Measurements from ENCODE around the gene CELSR1.

CELSR1 gene

DNA sequence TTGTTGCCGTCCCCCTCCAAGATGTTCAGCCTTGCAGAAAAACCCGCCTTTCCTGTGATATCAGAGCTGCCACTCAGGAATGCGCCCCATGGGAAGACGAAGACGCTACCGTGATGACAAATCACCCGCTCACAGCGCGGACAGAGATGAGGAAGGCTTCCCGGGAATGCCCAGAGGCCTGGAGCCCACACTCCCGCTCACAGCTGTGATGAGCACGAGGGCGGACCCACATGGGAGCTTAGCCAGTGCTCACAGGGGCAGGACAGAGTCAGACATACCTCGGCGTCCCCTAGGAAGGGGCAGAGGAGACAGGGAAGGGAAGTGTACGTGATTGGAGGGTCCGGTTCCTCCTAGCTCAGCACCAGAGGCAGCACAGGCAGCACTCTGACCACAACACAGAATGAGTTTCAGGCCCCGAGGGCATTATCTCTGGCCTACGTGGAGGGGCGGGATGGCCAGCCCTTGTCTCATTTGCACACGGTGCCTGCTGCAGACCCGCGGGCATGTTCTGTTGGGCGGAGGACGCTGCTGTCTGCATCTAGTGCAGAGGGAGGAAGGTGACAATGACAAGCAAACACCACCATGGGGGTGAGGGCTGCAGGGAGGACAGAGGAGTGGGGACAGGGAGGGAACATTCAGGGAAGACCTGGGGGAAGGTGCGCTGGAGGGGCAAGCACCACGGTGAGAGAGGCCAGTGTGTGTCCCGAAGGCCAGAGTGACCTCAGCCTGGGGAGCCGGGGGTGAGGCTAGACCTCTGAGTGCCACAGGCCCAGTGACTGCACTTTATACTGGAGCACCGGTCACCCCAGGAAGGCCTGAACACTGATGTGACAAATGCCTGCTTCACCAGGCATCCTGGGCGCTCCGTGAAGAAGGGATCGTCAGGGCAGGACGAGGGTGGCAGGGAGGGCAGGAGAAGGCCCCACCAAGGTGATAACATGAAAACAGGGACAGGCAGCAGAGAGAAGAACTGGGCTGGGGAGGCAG is 79.6 kb downstream of the CELSR1 start:
- DNase-seq: no peak

DNA sequence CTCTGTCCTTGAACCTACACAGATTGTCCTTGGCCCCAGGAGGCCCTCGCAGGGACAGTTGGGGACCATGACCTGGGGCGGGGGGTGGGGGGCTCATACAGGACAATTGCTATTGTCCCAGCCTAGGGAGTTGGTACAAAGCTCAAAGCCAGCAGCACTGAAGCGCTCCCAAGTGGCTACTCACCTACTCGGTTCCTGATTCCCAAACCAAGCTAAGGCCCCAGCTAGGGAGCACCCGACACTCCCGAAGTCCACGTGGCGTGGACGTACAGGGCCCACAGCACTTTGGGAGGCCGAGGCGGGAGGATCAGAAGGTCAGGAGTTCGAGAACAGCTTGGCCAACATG is 80.6 kb downstream of the CELSR1 start:
- no peak for DNase-seq

DNA sequence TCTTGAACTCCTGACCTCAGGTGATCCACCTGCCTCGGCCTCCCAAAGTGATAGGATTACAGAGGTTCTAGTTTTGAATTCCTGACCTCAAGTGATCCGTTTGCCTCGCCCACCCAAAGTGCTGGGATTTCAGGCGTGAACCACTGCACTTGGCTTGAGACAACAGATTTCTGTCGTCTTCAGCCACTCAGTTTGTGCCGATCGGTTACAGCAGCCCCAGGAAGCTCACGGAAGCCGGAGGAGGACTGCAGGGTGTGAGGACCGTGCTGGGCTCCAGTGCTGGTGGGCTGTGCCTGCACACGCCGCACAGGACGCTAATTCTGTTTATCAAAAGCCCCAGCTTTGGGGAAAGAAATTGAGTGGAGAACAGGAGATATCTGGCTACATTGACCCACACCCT is 82.0 kb downstream of the CELSR1 start:
- no peak for DNase-seq

DNA sequence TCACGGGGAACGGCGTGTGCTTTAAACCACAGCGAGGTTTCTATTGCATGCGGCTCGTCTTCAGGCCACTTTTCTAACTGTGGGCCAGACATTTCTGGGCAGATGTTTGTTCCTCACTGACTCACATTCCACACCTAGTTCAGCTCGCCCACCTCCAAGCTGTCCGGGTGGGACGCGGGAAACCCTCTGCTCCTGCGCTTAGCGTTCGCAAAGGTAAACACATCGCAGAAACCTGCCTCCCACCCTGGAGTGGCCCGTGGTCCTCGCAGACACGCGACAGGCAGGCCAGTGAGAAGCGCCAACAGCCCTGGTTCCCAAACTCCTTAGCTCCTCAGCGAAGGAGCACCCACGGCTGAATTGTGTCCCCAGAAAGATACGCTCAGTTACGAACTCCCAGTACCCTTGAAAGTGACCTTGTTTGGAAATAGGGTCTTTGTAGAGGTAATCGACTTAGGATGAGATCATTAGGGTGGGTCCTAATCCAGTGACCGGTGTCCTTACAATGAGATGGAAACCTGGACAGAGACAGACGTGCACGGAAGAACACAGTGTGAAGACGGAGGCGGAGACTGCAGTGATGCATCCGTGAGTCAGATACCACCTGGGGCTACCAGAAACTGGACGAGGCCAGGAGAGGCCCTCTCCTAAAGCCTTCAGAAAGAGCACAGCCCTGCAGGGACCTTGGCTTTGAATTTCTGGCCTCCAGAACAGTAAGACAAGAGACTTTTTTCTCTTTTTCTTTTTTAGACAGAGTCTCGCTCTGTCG is 82.7 kb downstream of the CELSR1 start:
- DNase-seq: no peak

DNA sequence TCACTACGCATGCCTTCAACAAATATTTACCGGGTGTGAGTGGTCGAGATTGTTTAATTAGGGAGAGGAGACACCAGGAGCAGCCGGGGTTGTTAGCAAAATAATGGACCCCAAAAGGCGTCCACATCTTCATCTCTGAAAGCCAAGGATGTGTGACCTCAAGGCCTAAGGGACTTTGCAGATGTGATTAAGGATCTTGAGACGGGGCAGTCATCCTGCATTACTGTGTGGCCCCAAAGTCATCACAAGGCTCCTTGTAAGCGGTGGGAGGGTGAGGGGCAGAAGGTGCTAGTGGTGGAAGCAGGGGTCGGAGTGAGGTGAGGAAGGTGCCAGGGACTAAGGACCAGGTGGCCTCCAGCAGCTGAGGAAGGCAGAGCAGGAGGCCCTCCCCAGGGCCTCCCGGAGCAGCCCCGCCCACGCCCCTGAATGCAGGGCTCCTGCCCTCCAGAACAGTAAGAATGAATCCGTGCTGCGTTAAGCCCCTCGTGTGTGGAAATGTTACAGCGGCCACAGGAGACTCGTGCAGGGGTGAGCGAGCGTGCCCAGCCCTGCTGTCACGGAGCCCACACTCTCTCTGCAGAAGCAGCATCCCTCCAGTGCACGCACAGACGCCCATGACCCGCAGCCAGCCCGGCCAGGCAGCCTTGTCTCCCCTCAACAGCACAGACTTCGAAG is 83.5 kb downstream of the CELSR1 start:
- DNase-seq: no peak

DNA sequence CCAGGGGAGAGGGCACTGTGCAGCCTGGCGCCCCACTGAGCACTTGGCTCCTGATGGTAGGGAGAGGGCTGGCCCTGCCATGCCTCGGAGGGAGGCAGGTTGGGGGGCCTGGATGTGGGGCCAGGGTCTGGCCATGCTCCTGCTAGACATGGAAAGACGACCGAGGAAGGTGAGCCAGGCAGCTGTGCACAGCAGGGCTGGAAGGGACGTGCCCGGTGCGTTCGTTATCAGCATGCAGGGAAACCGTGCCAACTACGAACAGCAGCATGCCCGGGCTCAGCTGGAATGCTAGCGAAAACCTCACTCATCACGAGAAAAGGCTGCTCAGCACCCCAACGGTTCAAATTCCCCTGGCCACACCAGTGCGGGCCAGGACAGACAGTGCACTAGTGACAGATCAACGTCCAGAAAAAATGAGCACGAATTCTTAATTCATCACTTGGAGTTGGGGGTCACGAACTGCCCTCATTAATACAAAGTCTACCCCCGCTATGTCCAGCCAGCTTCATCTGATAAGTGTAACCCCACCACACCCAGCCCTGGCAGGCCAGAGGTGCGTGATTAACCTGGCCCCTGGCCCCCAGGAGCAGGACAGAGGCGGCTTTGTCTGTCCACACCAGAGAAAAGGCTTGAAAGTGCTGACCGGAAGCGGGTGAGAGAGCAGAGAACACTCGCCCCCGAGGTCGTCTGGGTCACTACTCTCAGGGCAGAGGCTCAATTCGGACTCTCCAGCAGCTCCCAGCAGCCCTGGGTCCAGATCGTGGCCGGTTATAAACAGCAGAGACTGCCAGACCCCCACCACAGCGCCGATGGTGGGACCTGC is 84.2 kb downstream of the CELSR1 start:
- no peak for DNase-seq

DNA sequence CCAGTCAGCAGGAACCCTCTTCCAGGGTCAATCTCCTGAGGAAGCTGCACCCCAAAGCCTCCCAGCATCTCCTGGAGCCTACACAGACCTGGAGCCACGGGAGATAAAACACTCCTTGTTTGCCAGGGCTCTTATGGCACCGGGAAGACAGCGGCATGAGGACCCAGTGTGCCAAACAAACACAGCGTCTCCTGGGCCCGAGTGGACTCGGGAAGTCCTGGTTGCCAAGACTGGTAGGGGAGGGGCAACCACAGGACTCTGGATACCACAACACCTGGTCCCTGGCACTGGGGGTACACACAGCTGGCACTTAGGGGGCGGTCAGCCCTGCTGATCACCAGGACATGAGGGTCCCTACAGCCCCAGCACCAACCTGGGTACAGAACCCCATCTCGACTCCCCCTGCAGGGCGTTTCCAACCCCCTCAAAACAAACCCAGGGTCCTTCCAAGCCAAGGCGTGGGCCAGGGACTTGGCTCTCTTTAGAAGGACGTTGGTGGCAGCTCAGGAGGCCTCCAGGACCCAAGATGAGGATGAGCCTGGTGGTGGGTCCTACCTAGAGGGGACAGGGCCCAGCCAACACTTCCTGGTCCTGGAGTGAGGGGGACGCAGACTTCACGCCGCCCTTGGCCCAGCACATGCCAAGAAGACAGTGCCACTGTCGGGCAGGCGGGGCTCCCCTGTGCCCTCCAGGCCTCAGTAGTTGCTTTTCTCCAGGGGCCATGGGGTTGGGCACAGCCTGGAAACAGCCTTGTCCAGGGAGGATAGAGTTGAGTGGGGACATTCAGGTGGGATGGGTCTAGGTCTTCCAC is 85.0 kb downstream of the CELSR1 start:
- no peak for DNase-seq

DNA sequence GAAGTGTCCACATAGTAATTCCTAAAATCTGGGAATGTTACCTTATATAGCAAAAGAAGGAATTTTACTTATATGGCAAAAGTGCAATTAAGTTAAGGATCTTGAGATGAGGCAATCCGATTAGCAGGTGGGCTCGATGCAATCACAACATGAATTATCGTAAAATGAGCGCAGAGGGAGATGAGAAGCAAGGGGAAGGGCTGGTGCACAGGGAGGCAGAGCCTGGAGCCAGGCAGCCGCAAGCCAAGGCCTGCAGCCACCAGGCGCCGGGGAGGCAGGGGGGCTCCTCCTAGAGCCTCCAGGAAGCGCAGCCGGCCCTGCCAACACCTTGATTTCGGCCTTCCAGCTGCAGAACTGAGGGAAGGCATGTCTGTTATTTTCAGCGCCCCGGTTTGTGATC is 85.7 kb downstream of the CELSR1 start:
- DNase-seq: no peak

DNA sequence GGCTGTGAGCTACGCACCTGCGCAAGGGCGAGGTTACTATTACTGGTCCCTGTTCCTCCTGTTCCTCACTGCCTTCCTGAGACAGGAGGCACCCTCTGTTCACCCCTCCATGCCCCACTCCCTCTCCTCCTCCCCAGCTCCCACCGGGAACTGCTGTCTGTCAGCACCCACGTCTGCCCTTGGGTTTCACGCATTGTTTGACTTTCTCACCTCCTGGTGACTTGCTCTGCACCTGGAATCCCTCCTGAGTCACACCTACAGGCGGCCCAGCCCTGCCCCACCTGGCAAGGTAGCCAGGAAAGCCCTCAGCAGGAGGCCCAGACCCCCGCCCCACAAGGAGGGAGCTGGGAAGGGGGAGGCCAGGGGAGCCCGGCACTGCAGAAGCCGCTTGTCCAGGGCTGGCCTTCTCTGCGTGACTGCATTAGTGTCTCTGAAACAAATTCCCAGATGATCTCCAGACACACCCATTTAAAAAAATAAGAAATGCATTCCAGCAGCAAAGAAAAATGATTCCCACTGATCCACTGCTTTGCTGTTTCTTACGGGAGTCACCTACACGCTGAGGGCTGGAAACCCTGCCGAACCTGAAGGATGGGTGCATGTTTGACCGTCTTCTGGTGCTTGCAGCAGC is 86.4 kb downstream of the CELSR1 start:
- no peak for DNase-seq

DNA sequence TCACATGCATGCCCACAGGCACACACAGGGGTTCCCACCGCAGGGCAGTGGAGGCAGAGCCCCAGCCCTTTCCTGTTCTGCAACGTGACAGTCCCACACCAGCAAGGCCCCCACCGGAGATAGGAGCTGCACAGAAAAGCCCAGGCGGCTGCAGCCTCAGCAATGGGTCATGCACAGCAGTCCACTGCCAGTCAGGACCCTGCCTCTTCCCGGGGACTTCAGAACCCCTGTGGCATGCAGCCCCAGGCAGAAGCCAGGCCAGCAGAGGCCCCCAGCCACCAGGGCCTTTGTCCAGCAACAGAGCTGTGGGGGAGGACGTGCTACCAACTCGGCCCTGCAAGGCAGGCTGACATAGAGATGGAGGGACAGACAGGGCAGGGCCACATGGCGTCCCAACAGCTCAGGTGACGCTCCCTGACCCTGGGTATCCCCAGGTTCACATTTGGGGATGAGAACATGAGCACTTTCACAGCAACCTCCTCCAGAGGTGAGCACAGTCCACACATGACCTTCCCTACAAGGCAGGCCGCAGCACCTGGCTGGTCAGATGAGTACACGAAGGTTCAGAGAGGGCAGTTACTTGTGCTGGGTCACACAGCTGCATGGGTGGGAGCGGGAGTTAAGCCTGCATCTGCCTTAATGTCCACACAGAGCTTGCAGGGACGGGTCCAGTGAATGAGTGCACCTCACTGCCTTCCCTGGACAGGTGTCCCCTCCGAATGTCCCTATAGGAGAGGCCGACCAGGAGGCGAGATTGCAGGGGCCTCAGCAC is 87.3 kb downstream of the CELSR1 start:
- DNase-seq: no peak

DNA sequence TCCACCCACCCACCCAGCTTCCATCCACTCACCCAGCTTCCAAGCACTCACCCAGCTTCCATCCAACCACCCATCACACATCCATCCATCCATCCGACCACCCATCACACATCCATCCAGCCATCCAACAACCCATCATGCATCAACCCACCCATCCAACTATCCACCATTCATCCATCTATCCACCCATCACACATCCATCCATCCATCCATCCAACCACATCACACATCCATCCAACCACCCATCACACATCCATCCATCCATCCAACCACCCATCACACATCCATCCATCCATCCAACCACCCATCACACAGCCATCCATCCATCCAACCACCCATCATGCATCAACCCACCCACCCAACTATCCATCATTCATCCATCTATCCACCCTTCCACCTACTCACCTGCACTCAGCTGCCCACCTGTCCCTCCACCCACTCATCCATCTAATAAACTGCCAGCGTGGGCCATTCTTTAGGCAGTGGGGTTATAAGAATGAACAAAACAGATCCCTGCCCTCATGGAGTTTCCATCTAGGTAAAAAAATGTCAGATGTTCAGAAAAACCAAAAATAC is 88.2 kb downstream of the CELSR1 start:
- no peak for DNase-seq

DNA sequence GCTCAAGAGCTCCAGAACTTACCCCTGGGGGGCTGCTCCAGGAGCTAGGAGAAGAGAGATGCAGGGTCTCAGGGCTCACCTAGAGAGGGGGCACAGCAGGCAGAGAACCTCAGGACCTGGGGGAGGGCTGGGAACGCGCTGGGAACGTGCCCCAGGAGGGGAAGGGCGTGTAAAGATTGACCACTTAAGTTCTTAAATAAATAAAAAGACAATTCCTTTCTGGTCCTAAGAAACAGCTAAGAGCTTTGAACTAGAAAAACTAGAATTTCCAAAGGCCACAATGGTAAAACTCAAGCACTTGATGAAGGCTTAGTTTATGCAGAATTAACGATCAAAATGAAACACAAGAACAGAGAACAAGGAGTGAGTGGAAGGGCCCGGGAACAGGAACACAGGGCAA is 89.1 kb downstream of the CELSR1 start:
- DNase-seq: no peak

DNA sequence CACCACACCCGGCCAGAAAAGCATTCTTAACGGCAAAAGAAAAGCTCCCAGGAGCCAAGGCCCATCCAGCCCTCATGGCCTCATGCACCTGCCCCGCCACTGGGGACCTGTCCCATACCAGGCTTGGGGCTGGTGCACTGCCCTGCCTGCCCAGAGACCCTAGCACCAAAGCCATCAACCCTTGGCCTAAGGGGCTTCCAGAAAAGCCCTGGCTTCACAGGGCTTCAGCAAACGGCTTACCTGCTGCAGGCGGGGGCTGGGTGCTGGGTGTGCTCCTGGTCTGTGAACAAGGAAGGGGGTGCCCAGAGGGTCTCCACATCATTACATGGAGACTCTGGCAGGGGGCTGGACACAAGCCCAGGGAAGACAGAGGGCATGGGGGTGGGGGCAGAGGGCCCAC is 89.5 kb downstream of the CELSR1 start:
- DNase-seq: no peak

DNA sequence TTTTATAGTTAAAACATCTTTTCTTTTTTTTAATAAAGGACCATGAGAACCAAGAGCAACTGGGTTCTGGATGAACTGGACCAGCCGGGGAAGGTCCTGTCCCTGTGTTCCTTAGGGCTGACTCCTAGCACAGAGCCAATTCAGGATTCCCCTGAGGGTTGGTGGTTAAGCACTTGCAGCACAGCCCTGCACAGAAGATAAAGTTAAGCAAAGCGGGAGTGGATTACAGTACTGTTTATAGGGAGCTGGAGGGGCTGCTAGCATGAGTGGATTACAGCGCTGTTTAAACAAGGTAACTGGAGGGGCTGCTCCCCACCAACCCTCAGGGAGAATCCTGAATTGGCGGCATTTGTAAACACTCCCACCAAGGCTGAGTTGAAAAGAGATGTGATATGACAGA is 90.6 kb downstream of the CELSR1 start:
- no peak for DNase-seq

DNA sequence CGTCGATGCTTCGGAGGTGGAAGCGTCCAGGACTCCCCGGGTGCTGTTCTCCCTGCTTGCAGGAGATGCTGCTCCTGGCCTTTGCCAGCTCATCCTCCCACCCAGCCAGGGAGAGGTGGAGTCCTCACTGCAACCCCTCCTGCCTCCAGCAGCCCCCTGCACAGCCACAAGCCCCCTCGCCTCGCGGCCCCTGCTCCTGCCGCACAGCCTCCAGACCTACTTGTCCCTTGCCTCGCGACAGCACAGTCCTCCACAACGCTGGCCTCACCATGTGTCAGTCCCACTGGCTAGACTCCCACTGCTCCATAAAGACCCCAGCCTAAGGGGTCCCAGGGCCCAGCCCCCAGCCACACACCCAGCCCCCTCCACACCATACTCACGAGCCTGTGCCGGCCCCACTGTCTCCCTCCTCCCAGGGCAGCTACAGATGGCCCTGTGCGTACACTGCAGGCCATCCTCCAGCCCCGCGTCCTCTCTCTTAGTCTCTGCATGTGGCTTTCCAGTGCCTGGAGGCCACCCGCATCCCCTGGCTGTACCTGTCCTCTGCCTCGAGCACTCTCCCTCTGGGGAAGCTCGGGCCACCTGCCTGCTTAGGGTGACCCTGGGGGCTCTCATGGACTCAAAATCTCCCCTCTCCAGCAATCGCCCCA is 91.5 kb downstream of the CELSR1 start:
- DNase-seq: no peak

DNA sequence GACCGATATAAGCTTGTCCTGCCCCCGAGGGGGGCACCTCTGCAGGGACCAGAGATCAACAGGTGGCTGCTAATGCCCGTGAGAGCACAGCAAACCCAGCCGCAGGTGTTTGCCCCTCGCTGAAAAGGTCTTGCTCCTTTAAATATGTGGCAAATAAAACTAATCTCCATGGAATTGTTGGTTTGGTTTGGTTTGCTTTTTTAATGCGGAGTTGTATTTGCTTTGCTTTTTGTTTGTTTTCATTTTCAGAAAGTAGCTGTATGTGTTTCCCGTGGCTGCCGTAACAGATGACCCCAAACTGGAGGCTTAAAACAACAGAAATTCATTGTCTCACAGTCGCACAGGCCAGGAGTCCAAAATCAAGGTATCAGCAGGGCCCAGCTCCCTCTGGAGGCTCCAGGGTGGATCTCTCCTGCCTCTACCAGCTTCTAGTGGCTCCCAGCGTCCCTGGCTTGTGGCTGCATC is 93.0 kb downstream of the CELSR1 start:
- no peak for DNase-seq

DNA sequence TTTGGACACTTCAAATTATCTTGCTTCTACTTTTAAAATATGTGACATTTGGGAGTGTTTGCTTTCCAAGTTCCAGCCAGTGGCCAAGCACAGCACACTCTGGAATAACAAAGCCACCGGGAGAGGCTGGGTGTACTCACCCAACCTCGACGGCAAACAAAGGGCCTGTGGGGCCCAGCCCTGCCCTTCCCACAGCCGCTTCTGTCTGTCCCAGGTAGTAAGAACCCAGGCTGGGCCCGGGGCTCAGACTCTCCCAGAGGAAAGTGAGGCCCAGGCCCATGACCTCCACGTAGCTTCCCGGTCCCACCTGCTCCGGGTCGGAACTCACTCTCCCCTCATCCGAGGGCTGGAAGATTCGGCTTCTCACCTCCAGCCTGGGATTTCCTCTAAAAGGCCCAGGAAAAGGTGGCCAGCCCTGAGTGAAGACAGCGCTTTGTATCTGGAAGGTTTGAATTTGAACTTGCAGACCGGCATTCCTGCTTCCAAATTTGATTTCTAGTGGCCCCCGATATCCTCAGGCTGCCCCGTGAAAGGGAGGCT is 93.5 kb downstream of the CELSR1 start:
- no peak for DNase-seq

DNA sequence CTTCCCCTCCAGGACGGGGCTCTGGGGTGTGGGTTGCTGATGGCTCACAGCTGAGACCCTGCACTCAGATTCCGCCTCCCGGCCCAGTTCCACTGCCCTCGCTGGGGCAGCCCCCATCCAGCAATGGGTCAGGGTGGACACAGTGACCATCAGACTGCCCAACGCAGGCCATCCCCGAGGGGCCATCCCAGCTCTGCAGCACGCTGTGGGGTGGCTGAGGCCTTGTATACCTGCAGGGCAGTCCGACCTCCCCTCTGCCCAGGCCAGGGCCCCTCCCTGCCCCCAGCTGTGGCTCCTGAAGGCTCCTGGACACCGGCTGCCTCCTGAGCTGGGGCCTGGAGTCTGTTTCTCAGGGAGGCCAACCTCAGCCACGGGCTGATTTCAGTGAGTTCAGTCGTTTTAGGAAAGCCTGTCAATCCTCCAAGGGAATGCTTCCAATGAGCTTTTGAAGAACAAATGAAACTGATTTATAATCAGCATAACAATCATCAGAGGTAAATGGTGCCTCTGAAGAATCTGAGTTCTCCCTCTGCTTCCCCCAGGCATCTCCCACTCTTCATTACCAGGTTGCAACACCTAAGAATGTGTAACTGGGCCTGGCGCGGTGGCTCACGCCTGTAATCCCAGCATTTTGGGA is 95.1 kb downstream of the CELSR1 start:
- DNase-seq: no peak
